ENCODE data around the gene RGS3.
"Not testable (repeated sequence)": the region's sequence is repeated elsewhere in the genome, so short reads cannot be mapped to it uniquely, and the experiment has no call there.

The RGS3 gene

DNA sequence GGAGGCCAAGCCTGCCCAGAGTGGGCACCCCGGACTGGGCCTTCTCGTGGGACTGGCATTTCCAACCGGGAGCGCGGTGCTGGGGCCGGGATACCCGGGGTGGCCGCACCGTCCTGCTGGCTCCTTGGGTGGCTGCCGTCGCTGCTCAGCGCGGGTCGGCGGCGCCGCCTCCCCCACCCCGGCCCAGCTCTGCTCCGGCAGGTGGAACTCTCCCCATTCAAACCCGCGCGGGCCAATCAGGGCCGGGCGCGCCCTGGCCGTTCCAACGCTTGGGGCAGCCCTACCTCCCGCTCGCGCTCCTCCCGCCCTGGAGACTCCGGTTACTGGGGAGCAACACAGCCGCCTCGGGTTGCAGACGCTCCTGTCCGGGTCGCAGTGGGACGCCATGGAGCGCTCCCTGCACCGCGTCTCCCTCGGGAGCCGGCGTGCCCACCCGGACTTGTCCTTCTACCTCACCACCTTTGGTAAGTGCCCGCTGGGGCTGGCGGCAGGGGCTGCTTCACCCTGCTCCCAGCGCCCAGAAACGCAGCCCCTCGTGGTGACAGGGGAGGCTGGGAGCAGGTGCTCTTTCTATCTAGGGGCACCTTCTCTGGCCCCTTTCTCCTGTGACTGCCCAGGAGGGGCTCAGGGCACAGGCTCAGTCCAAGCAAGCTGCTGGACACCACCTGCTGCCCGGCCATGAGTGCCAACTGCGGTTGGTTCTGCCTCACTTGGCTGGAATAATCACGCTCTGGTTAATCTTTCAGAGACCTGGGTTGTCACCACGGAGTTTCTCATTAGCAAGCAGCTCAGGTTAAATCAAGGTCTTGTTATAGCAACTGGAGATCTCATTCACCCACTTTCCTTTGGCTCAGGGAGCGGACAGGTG, at the start of gene RGS3:
RGS3 (plus strand) TSS at position 310 of the 868 bp plus-strand sequence; CDS start at position 386, 76 bp downstream.
- no peak for DNase-seq (ENCODE audit: low read depth in 4 of 4, low spot score in 1 of 4)

DNA sequence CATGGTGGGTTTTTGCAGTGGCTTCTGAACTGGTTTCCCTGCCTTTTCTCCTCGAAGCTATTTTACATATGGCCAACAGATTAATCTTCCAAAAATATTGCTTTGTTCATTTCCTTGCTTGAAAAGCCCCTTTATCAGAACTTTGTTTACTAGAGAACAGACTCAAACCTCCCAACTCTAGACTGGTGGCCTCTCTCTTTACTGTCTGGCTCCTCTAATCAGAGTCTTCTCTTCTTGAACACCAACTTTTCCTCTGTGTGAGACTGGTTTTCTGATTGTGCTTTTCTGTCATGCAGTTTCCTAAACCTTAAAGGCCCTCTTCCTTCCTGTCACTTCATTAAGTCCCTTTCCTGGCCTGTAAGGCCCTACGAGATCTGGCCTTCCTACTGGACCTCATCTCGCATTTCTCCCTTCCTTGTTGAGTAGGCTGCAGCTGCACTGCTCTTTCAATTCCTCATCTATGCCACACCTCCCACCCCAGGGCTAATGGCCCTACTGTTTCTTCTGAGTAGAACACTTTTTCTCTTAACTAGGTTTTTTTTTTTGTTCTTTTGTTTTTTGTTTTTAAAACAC, 47.3 kb upstream of the RGS3 start:
- no peak for DNase-seq (ENCODE audit: low read depth in 4 of 4, low spot score in 1 of 4)

DNA sequence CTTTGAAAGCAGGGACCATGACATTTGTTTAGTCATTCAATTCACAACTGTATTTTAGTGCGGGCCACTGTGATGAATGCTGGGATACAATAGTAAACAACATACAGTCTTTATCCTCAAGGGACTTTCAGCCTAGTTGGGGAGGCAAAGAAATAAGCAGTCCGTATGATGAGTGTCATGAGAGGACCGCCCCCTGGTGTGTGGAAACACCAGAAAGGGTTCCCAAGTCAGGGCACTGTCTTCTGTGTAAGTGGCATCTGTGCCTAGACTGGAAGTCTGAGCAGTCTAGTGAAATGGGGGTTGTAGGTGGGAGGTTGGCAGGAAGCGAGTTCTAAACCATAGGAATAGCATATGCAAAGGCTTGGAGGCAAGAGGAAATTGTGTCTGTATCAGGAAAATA, 46.2 kb upstream of the RGS3 start:
- DNase-seq (ENCODE audit: low read depth in 4 of 4, low spot score in 1 of 4), result no peak

DNA sequence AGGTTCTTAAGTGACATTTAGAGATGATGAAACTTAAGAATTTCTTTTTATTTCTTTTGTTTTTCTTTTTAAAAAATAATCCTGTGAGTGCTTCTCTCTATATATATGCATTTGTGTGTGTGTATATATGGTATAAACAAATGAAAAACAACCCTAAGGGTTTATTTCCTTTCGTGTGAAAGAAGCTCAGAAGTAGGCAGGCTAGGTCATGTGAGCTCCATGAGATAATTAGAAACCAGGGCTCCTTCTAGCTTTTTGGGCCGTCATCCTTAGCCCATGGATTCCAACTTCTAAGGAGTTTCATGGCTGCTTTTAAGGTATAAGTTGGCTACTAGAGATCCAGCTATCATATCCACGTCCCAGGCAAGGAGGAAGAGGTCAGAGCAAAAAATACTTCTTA, 41.8 kb upstream of the RGS3 start:
- no peak for DNase-seq (ENCODE audit: low read depth in 4 of 4, low spot score in 1 of 4)

DNA sequence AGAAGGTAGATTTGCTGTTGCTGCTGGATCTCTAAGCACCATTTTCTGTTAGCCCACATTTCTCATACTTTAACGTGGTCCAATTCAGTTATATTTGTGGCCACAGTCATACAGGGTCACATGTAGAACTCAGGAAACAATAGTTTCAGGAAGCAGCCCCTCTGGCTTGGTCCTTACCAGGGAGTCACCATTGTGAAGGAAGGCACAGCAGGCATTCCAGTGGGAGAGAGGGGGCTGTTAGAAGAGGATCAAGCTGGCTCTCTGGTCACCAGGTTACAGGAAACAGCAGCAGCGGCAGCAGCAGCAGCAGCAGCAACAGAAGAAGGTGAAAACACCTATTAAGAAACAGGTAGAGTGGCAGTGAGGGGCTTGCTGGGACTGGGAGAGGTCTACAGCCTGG, 38.5 kb upstream of the RGS3 start:
- no peak for DNase-seq (ENCODE audit: low read depth in 4 of 4, low spot score in 1 of 4)

DNA sequence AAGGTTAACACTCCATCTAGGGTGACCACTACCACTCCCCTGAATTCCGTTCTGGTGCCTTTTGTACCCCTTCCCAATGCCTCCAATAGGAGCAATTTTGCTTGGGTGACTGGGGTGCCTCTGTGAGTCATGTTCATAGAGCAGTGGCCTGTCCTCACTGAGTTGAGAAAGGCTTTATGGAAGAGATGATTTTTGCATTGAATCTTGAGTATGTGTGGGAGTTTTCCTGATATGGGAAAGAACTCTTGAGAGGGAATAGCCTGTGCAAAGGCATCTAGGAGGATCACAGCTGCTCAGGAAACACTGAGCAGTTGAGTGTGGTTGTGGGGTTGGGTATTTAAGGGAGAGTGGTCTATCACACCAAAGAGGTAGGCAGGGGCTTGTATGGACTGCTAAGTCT, 36.8 kb upstream of the RGS3 start:
- DNase-seq (ENCODE audit: low read depth in 4 of 4, low spot score in 1 of 4), result no peak

DNA sequence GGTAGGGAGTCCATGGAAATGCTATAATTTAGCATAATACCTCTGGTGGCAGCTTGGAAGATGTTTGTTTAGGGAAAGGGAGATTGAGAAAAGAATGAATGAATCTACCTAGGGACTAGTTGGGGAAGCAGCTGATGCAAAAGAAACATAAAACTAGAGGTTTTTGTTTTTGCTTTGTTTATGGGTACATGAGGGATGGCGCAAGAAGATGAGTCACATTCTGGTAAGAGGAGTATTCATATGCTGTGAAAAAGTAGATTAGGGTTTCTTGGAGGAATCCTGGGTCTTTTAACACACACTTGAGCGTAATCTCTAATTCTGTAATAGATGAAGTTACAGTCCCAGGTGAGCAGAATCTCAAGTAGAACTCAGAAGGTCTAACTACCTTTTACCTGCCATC, 35.9 kb upstream of the RGS3 start:
- no peak for DNase-seq (ENCODE audit: low read depth in 4 of 4, low spot score in 1 of 4)

DNA sequence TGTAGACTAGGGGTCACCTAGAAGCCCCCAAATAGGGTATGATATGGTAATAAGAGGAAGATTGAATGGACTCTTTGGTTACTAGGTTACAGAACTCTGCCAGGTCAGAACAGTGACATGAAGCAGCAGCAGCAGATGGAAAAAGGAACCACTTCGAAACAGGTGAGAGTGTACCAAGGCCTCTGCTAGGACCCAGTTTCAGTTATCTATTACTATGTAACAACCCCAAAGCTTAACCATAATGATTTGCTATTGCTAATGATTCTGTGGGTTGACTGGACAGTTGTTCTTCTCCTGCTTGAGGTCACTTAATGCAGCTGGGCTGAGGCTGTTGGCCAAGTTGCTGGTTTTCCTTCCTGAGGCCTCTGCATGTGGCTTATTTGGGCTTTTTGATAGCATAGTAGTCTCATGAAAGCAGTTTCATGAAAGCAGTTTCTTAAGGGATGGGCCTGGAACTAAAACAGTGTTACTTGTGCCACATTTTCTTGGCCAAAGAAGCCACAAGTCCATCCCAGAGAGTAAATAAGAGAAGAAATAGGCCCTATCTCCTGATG, 35.4 kb upstream of the RGS3 start:
- no peak for DNase-seq (ENCODE audit: low read depth in 4 of 4, low spot score in 1 of 4)

DNA sequence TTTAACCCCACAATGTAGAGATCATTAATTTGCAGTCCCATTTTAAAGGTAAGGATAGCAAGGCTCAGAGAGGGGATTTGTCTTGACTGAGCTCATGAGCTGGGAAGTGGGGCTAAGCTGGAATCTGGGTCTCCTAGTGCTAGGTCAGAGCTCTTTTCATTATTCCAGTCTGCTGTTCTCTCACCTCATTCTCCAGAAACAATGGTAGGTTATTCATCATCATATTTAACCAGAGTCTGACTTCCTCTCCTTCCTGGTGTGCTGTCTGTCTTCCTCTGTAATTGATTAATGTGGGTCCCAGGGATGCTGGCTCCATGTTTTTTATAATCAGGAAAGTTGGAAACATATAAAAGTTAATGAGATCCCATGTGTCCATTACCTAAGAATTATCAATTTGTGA, 32.3 kb upstream of the RGS3 start:
- no peak for DNase-seq (ENCODE audit: low read depth in 4 of 4, low spot score in 1 of 4)

DNA sequence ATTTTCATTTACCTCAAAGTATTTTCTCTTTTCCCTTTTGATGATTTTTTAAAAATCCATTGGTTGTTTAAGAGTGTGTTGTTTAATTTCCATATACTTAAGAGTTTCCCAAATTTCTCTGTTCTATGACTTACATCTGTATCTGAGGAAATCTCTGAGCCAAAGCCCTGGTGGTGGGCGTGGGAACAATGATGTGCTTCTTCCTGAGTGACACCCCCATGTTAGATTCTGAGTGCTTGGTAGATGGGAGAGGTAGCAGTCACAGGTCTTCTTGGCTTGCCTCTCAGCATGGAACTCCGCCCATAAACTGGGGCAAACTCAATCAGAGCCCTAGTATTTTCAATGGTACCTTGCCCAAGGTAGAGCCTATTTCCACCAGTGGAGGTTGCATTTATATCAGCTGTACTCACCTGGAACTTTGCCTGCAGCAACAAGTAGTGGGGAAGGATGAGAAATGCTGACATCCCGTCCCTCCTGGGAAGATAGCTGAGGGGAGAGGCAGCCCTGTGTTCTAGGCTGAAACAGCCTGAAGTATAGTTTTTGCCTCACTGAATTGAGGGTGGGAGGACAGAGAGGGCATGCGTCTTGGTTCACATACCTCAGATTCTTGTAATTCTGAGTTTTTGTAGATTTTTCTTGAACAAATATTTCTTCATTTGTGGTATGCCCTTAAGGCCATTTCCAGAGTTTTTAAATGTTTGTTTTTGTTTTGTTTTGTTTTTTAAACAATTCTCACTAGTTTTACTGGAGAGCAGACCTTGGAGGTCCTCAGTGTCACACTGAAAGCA, 26.6 kb upstream of the RGS3 start:
- DNase-seq (ENCODE audit: low read depth in 4 of 4, low spot score in 1 of 4), result no peak

DNA sequence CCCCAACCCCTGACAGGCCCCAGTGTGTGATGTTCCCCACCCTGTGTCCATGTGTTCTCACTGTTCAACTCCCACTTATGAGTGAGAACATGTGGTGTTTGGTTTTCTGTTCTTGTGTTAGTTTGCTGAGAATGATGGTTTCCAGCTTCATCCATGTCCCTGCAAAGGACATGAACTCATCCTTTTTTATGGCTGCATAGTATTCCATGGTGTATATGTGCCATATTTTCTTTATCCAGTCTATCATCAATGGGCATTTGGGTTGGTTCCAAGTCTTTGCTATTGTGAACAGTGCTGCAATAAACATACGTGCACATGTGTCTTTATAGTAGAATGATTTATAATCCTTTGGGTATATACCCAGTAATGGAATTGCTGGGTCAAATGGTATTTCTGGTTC, 25.8 kb upstream of the RGS3 start:
- DNase-seq (ENCODE audit: low read depth in 4 of 4, low spot score in 1 of 4), result not testable (repeated sequence)

DNA sequence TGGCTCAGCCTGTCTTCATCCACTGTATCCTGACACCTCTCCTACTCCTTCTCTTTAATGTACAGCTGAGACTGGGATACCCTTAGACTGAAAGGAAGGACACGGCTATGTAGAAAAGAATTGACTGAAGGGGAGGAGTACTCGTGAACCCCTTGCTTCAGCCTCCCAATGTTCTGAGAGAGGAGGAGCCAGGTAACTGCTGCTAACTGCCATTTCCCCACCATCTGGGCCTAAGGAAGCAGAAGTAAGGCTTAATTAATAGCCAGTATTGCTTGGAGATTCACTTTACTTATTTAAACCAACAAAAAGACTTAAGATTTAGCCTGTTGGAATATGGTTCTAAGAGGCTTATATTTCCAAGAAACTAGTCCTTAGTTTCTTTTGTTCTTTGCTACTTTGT, 18.8 kb upstream of the RGS3 start:
- DNase-seq (ENCODE audit: low read depth in 4 of 4, low spot score in 1 of 4), result no peak

DNA sequence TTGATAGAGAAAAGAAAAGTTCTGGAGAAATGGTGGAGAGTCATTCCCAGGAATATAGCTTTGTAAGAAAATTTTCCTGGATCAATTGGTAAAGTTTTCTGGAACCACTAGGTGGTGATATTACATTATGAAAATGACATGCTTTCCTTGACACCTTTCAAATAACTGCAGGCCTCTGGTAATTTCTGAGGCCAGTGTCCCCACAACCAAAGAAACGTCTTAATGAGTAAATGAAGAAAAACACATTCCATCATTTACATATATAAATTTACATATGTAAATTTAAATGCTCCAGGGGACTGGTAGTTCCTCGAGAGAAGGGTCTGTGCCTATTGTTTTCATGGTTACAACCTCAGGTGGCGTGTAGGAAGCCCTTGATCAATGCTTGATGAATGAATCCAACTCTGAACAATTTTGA, 17.2 kb upstream of the RGS3 start:
- DNase-seq (ENCODE audit: low read depth in 4 of 4, low spot score in 1 of 4), result no peak

DNA sequence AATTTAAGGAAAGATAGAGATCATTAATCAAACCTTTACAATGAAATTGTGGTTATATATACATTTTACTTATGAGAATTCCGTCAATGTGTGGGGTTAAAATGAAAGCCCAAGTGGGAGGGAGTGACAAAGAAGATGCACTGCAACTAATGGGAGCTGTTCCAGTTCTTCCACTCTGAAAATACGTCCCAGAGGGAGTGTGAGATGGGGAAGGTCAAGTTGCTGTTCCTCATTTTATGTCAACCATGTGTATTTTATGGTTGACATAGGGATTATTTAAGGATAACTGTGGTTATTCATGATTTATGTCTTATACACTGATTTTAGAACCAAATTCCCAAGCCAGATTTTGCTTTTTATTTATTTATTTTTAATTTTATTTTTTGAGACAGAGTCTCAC, 14.2 kb upstream of the RGS3 start:
- DNase-seq (ENCODE audit: low read depth in 4 of 4, low spot score in 1 of 4), result no peak

DNA sequence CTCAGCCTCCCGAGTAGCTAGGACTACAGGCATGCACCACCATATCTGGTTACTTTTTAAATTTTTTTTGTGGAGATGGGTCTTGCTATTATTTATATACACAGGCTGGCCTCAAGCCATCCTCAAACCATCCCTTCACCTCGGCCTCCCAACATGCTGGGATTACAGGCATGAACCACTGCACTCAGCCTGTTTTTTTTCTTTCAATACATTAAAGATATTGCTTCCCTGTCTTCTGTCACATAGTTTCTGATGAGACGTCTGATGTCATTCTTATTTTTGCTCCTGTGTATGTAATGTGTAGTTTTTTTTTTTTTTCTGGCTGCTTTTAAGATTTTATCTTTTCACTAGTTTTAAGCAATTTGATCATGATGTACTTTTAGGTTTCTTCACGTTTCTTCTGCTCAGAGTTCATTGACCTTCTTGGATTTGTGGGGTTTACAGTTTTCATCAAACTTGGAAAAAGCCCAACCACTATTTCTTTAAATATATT, 11.4 kb upstream of the RGS3 start:
- no peak for DNase-seq (ENCODE audit: low read depth in 4 of 4, low spot score in 1 of 4)

DNA sequence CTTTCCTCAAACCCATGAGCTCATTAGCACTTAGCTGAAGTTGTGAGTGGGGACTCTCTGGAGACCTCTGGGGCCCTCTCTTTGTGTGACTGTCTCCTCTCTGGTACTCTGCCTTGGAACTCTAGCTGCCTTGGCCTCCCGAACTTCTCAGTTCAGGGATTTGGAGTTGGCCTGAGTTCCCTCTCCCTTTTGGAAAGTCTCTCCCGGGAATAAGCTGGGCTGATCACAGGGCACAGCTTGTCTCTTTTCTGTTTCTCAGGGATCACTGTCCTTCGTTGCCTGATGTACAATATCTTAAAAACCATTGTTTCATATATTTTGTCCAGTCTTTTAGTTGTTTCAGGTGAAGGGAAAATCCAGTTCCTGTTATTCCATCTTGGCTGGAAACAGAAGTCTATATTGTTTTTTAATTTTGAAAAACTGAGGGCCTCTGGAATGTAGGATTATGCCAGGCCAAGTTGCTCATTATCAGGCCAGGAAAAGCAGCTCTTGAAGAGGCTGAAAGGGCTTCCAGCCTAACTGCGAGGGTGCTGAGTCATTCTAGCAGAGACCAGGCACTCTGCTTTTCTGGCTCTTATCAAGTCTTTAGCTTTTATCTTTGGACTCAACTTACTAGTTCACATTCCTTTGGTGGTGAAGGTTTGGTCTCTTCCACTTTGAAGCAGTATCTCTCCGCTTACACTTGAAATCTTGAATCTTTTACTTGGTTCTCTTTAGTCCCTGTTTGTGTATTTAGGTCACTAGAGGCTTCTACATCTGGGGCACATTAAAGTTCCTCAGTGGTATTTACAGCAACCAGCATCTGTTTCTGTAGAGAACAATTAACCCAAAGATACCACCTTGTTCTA, 8.4 kb upstream of the RGS3 start:
- no peak for DNase-seq (ENCODE audit: low read depth in 4 of 4, low spot score in 1 of 4)

DNA sequence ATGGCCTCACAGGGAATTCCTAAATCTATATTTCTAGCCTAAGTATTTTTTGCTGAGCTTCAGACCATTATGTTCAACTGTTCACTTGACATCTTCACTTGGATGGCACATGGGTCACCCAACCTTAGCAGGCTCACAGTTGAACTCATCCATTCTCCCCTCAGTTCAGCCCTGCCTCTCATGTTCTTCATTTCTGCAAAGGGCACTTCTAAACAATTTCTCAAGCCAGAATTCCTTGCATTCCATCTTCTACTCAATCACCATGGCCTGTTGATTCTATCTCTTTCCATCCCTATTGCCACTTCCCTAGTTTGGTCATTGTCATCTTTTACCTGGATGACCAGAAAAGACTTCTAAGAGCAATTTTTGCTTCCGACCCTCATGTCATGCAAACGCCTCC, 7.3 kb upstream of the RGS3 start:
- no peak for DNase-seq (ENCODE audit: low read depth in 4 of 4, low spot score in 1 of 4)

DNA sequence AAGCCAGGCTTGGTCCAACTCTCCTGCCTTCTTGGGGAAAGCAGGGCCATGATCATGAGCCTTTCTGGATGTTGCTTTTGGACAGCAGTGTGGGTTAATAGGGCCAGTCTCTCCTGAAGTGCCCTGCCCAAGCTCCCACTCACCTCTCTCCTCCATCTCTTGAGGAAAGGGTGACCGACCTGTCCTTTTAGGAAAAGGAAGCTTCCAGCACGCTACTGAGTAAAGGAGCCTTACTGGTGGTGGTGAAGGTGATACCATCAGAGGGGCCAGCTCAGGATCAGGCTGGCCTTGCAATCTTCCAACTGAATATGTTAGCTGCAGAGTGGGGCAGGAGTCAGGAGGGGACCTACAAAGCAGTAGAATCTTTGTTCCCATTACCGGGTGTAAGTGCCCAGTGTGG, 2.2 kb upstream of the RGS3 start:
- no peak for DNase-seq (ENCODE audit: low read depth in 4 of 4, low spot score in 1 of 4)

DNA sequence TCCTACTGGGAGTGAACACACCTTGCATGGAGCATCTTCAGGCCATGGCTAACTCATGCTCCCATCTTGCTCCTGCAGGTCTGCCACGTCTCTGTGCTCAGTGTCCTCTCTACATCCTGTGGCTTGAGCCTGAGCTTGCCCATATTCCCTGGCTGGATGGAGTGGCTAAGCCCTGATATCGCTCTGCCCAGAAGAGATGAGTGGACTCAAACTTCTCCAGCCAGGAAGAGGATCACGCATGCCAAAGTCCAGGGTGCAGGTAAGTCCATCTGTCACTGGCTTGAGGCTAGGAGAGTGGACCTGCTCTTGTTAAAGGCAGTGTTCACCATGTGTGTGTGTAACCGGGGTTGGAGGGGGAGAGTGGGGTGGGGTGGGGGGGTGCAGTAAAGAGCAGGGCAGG, 1.6 kb upstream of the RGS3 start:
- DNase-seq (ENCODE audit: low read depth in 4 of 4, low spot score in 1 of 4), result no peak

DNA sequence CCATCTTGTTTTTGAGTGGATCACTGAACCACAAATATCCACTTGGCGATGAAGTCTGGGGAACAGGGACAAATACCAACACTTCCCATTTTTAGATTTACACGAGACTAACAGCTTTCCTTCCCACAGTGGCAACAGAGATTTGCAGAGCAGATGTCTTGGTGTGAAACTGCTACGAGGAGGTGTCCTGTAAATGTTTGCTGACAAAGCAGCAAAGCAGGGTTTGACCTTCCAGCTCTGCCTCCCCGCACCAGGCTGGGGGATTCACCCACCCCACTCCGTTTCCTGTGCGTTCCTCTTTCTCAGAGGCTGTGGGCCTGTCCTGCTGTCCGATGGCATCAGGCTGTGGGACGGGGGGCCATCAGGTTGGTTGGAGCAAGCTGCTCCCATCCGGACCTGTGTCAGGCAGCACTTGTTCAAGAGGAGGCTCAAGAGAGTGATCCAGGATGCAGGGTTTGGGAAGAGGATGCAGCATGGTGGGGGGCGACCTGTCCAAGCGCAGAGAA, 693 bp upstream of the RGS3 start:
- DNase-seq (ENCODE audit: low read depth in 4 of 4, low spot score in 1 of 4), result no peak

DNA sequence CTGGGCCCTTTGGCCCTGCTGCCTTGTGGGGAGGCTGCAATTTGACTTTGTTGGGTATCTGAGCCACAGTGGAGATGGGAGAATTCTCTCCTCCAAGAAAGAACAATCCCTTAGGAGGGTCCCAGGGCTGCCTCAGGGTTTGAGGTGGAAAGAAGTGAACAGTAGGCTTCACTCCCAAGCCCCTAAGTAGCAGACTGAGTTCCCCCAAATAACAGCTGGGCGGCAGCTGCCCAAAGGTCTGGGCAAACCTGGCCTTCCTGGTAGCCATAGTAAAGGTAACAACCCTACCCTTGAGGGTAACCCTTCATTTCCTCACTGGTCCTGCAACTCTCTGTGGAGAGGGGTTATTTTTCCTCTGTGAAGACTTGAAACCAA, 746 bp downstream of the RGS3 start:
- DNase-seq (ENCODE audit: low read depth in 4 of 4, low spot score in 1 of 4), result no peak

All from stimulated activated CD4-positive, alpha-beta T cell treated with anti-CD3 and anti-CD28 coated beads, Interleukin-1b, Interleukin-23, amount 100 ng/mL, for 24 hours (primary cell).